CD4-positive, alpha-beta T cell treated with Interleukin-12 subunit alpha and Interleukin-12 subunit beta, for 1 hour (primary cell): ENCODE results near the gene DNASE1L2.
"Not testable (repeated sequence)": the region's sequence is repeated elsewhere in the genome, so short reads cannot be mapped to it uniquely, and the experiment has no call there.

ENCODE experiments used
- DNase-seq: peaks from one replicate; pipeline ENCODE4 v3.0.0-alpha.2; 2020

The DNASE1L2 gene

GRCh38 chr16:2242598-2242997, 6.4 kb downstream of the DNASE1L2 start:
- DNase-seq, result no peak

GRCh38 chr16:2243031-2243528, 6.8 kb downstream of the DNASE1L2 start:
- DNase-seq, result no peak

- DNase-seq, result no peak
These were observed 7.5 kb downstream of the DNASE1L2 start for GRCh38 chr16:2243781-2244180.

- DNase-seq, result no peak
These were observed 8.1 kb downstream of the DNASE1L2 start for GRCh38 chr16:2244301-2244700.

GRCh38 chr16:2244926-2245795, 8.9 kb downstream of the DNASE1L2 start:
- DNase-seq, result no peak

- no peak for DNase-seq
These were observed 10.1 kb downstream of the DNASE1L2 start for GRCh38 chr16:2246301-2246885.

- peak; percentile 56 for DNase-seq
These were observed 14.5 kb downstream of the DNASE1L2 start for GRCh38 chr16:2250652-2251295.

GRCh38 chr16:2251296-2252111, 15.3 kb downstream of the DNASE1L2 start, which contains the start of gene ECI1:
ECI1 (minus strand) TSS chr16:2251587; CDS start chr16:2251566, 21 bp downstream.
- DNase-seq, result peak; percentile 90

GRCh38 chr16:2252806-2253148, 16.5 kb downstream of the DNASE1L2 start:
- no peak for DNase-seq

GRCh38 chr16:2253293-2253692, 17.0 kb downstream of the DNASE1L2 start:
- DNase-seq, result no peak

GRCh38 chr16:2256531-2257140, 20.4 kb downstream of the DNASE1L2 start:
- DNase-seq, result no peak

GRCh38 chr16:2257726-2258125, 21.5 kb downstream of the DNASE1L2 start:
- DNase-seq, result no peak

- DNase-seq, result not testable (repeated sequence)
These were observed 22.3 kb downstream of the DNASE1L2 start for GRCh38 chr16:2258530-2258929.

- DNase-seq, result no peak
These were observed 24.0 kb downstream of the DNASE1L2 start for GRCh38 chr16:2260250-2260649.

GRCh38 chr16:2263026-2263425, 26.8 kb downstream of the DNASE1L2 start:
- not testable (repeated sequence) for DNase-seq

GRCh38 chr16:2266887-2267286, 30.6 kb downstream of the DNASE1L2 start:
- peak; percentile 24 for DNase-seq

GRCh38 chr16:2267505-2267912, 31.3 kb downstream of the DNASE1L2 start:
- DNase-seq, result not testable (repeated sequence)

GRCh38 chr16:2267913-2268666, 31.8 kb downstream of the DNASE1L2 start, which contains the start of gene RNPS1:
RNPS1 (minus strand) TSS chr16:2268126; CDS start chr16:2264643, 3,483 bp downstream.
- DNase-seq, result peak; percentile 95

GRCh38 chr16:2270070-2270462, 33.8 kb downstream of the DNASE1L2 start:
- no peak for DNase-seq

GRCh38 chr16:2270588-2271470, 34.6 kb downstream of the DNASE1L2 start:
- DNase-seq, result no peak
